Measurements from ENCODE around the gene PAFAH1B1.

GRCh38 chr17:2710803-2711607, 117.6 kb downstream of the PAFAH1B1 start:
- TF ChIP-seq CTCF (conservative IDR thresholded peaks at IDR 0.05; ENCODE audit: low read depth, low read length) (no peak), EZH2phosphoT487 (IDR thresholded peaks at IDR 0.05; ENCODE audit: borderline replicate concordance, low read length) (no peak), EZH2 (IDR thresholded peaks at IDR 0.05; ENCODE audit: low read length, unreplicated experiment) (no peak)

Data from PC-3 (cell line).